OCI-LY7 (cell line): Measurements from ENCODE around the gene KIRREL3. TPM values are rescaled to one million over a fixed set of nuclear protein-coding genes. Genes with fewer than 3 reads are reported as not detected.

Experiments
- BruUV-seq: library from RNA; stranded (reverse); fragments of 400-500 nt; replicated peaks from 2 replicates; lab custom pipeline; 2021; lab: Mats Ljungman, UMichigan
- CTCF ChIA-PET: fragments of 300-600 bp; sonication (Branson Sonifier 250); formaldehyde crosslinking; loops from one replicate; lab custom pipeline; 2022; ENCODE audit warnings: antibody characterized with exemption; ENCODE audit not compliant: unreplicated experiment; lab: Charles Lee
- POLR2A ChIA-PET: fragments of 300-600 bp; sonication (Branson Sonifier 250); formaldehyde crosslinking; loops from one replicate; lab custom pipeline; 2022; ENCODE audit warnings: antibody characterized with exemption; lab: Charles Lee
- DNase-seq: peaks from one replicate; pipeline ENCODE4 v3.0.0-alpha.2; 2015; ENCODE audit warnings: low spot score
- H2AFZ ChIP-seq: fragments of 200-600 bp; sonication (generic), shearing (Covaris generic); 2 replicates; pipeline ENCODE4 v1.6.1; 2014; ENCODE audit warnings: mild to moderate bottlenecking, antibody characterized with exemption, low read length, moderate library complexity
- H3K27ac ChIP-seq: fragments of 200-600 bp; sonication (generic); 2 replicates; pipeline ENCODE4 v1.5.1; 2014; ENCODE audit warnings: mixed run types, low read depth, mild to moderate bottlenecking, moderate library complexity, low read length, inconsistent platforms; ENCODE audit not compliant: poor library complexity, severe bottlenecking
- H3K36me3 ChIP-seq: fragments of 200-600 bp; sonication (generic); 2 replicates; pipeline ENCODE4 v1.6.1; 2014; ENCODE audit warnings: mild to moderate bottlenecking, antibody characterized with exemption, low read length, moderate library complexity, mixed read lengths; ENCODE audit not compliant: insufficient read depth
- H3K4me1 ChIP-seq: fragments of 200-600 bp; sonication (generic); 2 replicates; pipeline ENCODE4 v1.5.1; 2014; ENCODE audit warnings: mild to moderate bottlenecking, low read length; ENCODE audit not compliant: insufficient read depth, poor library complexity, severe bottlenecking
- H3K4me2 ChIP-seq: fragments of 200-600 bp; sonication (generic); 2 replicates; pipeline ENCODE4 v1.6.1; 2014; ENCODE audit warnings: mild to moderate bottlenecking, low read length
- H3K4me3 ChIP-seq: fragments of 200-600 bp; sonication (generic); 2 replicates; pipeline ENCODE4 v1.5.1; 2014; ENCODE audit warnings: mild to moderate bottlenecking, low read depth, low read length; ENCODE audit not compliant: poor library complexity, severe bottlenecking
- H3K79me2 ChIP-seq: fragments of 200-600 bp; sonication (generic); 2 replicates; pipeline ENCODE4 v1.6.1; 2016; ENCODE audit warnings: low read depth, mild to moderate bottlenecking, low read length, moderate library complexity, mixed read lengths; ENCODE audit not compliant: insufficient read depth
- H3K9me2 ChIP-seq: fragments of 200-600 bp; sonication (generic); 2 replicates; pipeline ENCODE4 v1.6.1; 2016; ENCODE audit warnings: mild to moderate bottlenecking, low read length, mixed read lengths; ENCODE audit not compliant: insufficient read depth
- H3K9me3 ChIP-seq: fragments of 200-600 bp; sonication (generic); 2 replicates; pipeline ENCODE4 v1.6.1; 2014; ENCODE audit warnings: mild to moderate bottlenecking, mixed run types, low read length, mixed read lengths
- H4K20me1 ChIP-seq: fragments of 200-600 bp; sonication (generic); 2 replicates; pipeline ENCODE4 v1.6.1; 2014; ENCODE audit warnings: mild to moderate bottlenecking, antibody characterized with exemption, low read length, moderate library complexity, mixed read lengths; ENCODE audit not compliant: insufficient read depth
- CTCF ChIP-seq: fragments of 200-600 bp; sonication (generic); conservative IDR thresholded peaks from 2 replicates; pipeline ENCODE4 v1.5.1; 2014; ENCODE audit warnings: mild to moderate bottlenecking, antibody characterized with exemption, low read length, moderate library complexity, mixed read lengths
- EZH2phosphoT487 ChIP-seq: fragments of 200-600 bp; sonication (generic); IDR thresholded peaks from 2 replicates; pipeline ENCODE4 v1.6.1; 2018; ENCODE audit warnings: low read depth, borderline replicate concordance, mild to moderate bottlenecking, mixed run types, antibody characterized with exemption, low read length, moderate library complexity, mixed read lengths
- intact Hi-C: fragments of 100-400 bp; cut with micrococcal nuclease; formaldehyde crosslinking; loops from one replicate; pipeline ENCODE4 v1.10.0; 2022; ENCODE audit not compliant: unreplicated experiment
- total RNA-seq, 2 experiments: library from RNA; depleted of rRNA in 1 of 2; stranded (reverse); fragments of >200 nt in 1 of 2; shearing (Covaris generic) in 1 of 2; gene quantifications; 2 replicates each; pipeline ENCODE4 v1.2.3, GENCODE V29; 2014 to 2022

Gene KIRREL3
- total RNA-seq, 2 experiments from 2014 or later, result not detected

GRCh38 chr11:126597041-126597440 lies 403.5 kb downstream of the KIRREL3 start:
- TF ChIP-seq CTCF, result no peak
- no peak for TF ChIP-seq EZH2phosphoT487
- no peak overlapping the region for H3K27ac ChIP-seq
- H3K4me3 ChIP-seq, result no peak overlapping the region
- no peaks in the 10 kb centered on the region for H4K20me1 ChIP-seq
- H3K9me3 ChIP-seq, result no peaks in the 10 kb centered on the region
- ChIA-PET CTCF (no interaction called here), POLR2A (no interaction called here)
- no peaks in the 10 kb centered on the region for H3K9me2 ChIP-seq
- no peak overlapping the region for H2AFZ ChIP-seq
- no peak for DNase-seq
- BruUV-seq, result no TSS peak
- H3K4me1 ChIP-seq, result no peaks in the 10 kb centered on the region
- intact Hi-C loops, result no loop called here
- no peaks in the 10 kb centered on the region for H3K79me2 ChIP-seq
- H3K4me2 ChIP-seq, result no peak overlapping the region
- H3K36me3 ChIP-seq, result no peaks in the 10 kb centered on the region

GRCh38 chr11:126596474-126596873 lies 404.1 kb downstream of the KIRREL3 start:
- Histone ChIP-seq H4K20me1 (no peaks in the 10 kb centered on the region), H3K4me3 (no peak overlapping the region), H3K4me2 (no peak overlapping the region), H3K36me3 (no peaks in the 10 kb centered on the region), H3K9me2 (no peaks in the 10 kb centered on the region), H3K27ac (no peak overlapping the region), H3K4me1 (no peaks in the 10 kb centered on the region), H3K9me3 (no peaks in the 10 kb centered on the region), H3K79me2 (no peaks in the 10 kb centered on the region), H2AFZ (no peak overlapping the region)
- intact Hi-C loops, result no loop called here
- CTCF ChIA-PET, result no interaction called here
- TF ChIP-seq CTCF, result no peak
- TF ChIP-seq EZH2phosphoT487, result no peak
- DNase-seq, result no peak
- BruUV-seq, result no TSS peak
- POLR2A ChIA-PET, result no interaction called here

- H3K4me1 ChIP-seq, result no peaks in the 10 kb centered on the region
- POLR2A ChIA-PET, result no interaction called here
- H2AFZ ChIP-seq, result no peak overlapping the region
- intact Hi-C loops, result no loop called here
- H4K20me1 ChIP-seq, result no peaks in the 10 kb centered on the region
- no peak overlapping the region for H3K4me3 ChIP-seq
- no peak overlapping the region for H3K4me2 ChIP-seq
- H3K9me3 ChIP-seq, result no peaks in the 10 kb centered on the region
- no peaks in the 10 kb centered on the region for H3K36me3 ChIP-seq
- DNase-seq, result no peak
- H3K27ac ChIP-seq, result no peak overlapping the region
- H3K79me2 ChIP-seq, result no peaks in the 10 kb centered on the region
- no peaks in the 10 kb centered on the region for H3K9me2 ChIP-seq
- TF ChIP-seq CTCF, result no peak
- no peak for TF ChIP-seq EZH2phosphoT487
- CTCF ChIA-PET, result no interaction called here
- no TSS peak for BruUV-seq
Measured at GRCh38 chr11:126595560-126595959, 405.0 kb downstream of the KIRREL3 start.
